ENCODE data around the gene EDIL3.

The EDIL3 gene

DNA sequence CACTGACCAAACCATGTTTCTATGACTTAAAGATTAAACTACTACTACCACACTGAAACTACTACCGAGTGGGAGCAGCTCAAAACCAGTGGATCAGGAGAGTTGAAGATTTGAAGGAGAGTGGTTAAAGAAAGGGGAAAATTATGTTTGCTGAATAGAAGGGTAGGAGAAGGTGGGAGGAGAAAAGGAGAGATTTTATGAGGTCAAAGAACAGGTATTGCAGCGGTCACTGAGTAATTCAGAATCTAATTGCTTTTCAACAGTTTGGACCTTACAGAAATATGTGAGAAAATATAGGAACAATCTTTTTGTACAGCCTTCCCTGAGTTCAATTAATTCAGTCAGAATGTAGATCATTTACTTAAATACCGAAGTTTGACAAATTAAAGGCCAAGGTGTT, 24.6 kb downstream of the EDIL3 start:
- Histone ChIP-seq H3K18ac (ENCODE audit: low read length) (no peak overlapping the region), H3K79me2 (ENCODE audit: control insufficient read depth, insufficient read depth, low read length) (no peaks in the 10 kb centered on the region), H3K4me2 (ENCODE audit: low read length) (no peak overlapping the region), H3K56ac (ENCODE audit: low read length) (no peak overlapping the region), H3K4me3 (ENCODE audit: low read length) (no peak overlapping the region), H2BK120ac (ENCODE audit: low read depth, low read length) (no peak overlapping the region), H3K36me3 (ENCODE audit: control insufficient read depth, insufficient read depth, low read length) (no peaks in the 10 kb centered on the region), H3K9ac (ENCODE audit: low read length) (no peak overlapping the region), H2AK5ac (ENCODE audit: low read length) (no peak overlapping the region), H3K4me1 (ENCODE audit: control insufficient read depth, low read depth, low read length) (no peaks in the 10 kb centered on the region), H3K27me3 (ENCODE audit: insufficient read depth, low read length, poor library complexity) (no peaks in the 10 kb centered on the region), H3K4ac (ENCODE audit: low read depth, low read length) (no peak overlapping the region), H2BK5ac (ENCODE audit: low read length) (no peak overlapping the region), H4K5ac (ENCODE audit: low read length) (no peak overlapping the region), H3K27ac (ENCODE audit: low read depth, low read length) (no peak overlapping the region), H2BK15ac (replicated peaks; ENCODE audit: low read depth) (no peak overlapping the region), H3K79me1 (ENCODE audit: low read length) (no peaks in the 10 kb centered on the region), H3K23ac (ENCODE audit: low read length) (no peak overlapping the region), H4K8ac (ENCODE audit: low read depth, low read length) (no peak overlapping the region)
- DNase-seq, result no peak
- no CpG with 5 or more reads among the region's 3 CpGs for WGBS (ENCODE audit: extremely low coverage, insufficient coverage, low lambda C conversion rate)

DNA sequence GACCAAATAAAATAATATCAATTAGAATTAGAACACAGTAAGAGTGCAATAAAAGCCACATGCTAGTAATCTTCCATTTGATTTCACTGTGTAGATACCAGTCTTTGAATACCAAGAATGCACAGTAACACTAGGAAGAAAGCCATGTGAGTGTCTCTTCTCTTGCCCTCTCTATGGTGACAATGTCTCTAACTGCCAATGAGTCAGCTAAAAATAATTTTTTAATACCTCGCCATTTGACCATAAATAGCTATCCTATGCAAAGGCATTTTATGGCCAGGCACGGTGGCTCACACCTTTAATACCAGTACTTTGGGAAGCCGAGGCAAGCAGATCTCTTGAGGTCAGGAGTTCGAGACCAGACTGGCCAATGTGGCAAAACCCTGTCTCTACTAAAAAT, 30.6 kb downstream of the EDIL3 start:
- Histone ChIP-seq H3K4ac (ENCODE audit: low read depth, low read length) (no peak overlapping the region), H3K4me1 (ENCODE audit: control insufficient read depth, low read depth, low read length) (no peaks in the 10 kb centered on the region), H3K79me2 (ENCODE audit: control insufficient read depth, insufficient read depth, low read length) (no peaks in the 10 kb centered on the region), H4K5ac (ENCODE audit: low read length) (no peak overlapping the region), H2AK5ac (ENCODE audit: low read length) (no peak overlapping the region), H3K4me3 (ENCODE audit: low read length) (no peak overlapping the region), H2BK120ac (ENCODE audit: low read depth, low read length) (no peak overlapping the region), H3K9ac (ENCODE audit: low read length) (no peak overlapping the region), H4K8ac (ENCODE audit: low read depth, low read length) (no peak overlapping the region), H3K36me3 (ENCODE audit: control insufficient read depth, insufficient read depth, low read length) (no peaks in the 10 kb centered on the region), H3K23ac (ENCODE audit: low read length) (no peak overlapping the region), H3K27me3 (ENCODE audit: insufficient read depth, low read length, poor library complexity) (no peaks in the 10 kb centered on the region), H3K79me1 (ENCODE audit: low read length) (no peaks in the 10 kb centered on the region), H2BK5ac (ENCODE audit: low read length) (no peak overlapping the region), H3K27ac (ENCODE audit: low read depth, low read length) (no peak overlapping the region), H2BK15ac (replicated peaks; ENCODE audit: low read depth) (no peak overlapping the region), H3K4me2 (ENCODE audit: low read length) (no peak overlapping the region), H3K18ac (ENCODE audit: low read length) (no peak overlapping the region), H3K56ac (ENCODE audit: low read length) (no peak overlapping the region)
- DNase-seq, result no peak
- WGBS (ENCODE audit: extremely low coverage, insufficient coverage, low lambda C conversion rate), result no CpG with 5 or more reads among the region's 4 CpGs

DNA sequence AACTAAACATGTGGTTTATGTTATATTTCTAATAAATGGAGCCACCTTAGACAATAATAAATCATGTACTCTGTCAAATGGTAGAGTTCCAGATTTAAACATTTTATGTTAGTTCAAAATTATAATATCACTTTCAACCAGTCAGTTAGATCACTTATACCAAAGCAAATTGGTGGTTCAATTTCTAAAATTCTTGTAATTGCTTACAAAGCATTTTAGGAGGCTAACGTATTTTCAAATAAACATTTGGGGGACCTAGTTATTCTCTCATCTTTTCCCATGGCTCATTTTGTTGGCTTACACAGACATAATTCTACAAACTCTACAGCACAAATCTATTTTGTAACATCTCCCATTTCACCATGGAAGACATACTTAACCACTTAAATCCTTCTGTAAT, 39.9 kb downstream of the EDIL3 start:
- no peak overlapping the region for H3K27ac ChIP-seq (ENCODE audit: low read depth, low read length)
- H2BK120ac ChIP-seq (ENCODE audit: low read depth, low read length), result no peak overlapping the region
- H3K36me3 ChIP-seq (ENCODE audit: control insufficient read depth, insufficient read depth, low read length), result no peaks in the 10 kb centered on the region
- H3K27me3 ChIP-seq (ENCODE audit: insufficient read depth, low read length, poor library complexity), result no peaks in the 10 kb centered on the region
- no peaks in the 10 kb centered on the region for H3K4me1 ChIP-seq (ENCODE audit: control insufficient read depth, low read depth, low read length)
- no peak overlapping the region for H3K4me2 ChIP-seq (ENCODE audit: low read length)
- no peaks in the 10 kb centered on the region for H3K79me1 ChIP-seq (ENCODE audit: low read length)
- no peak overlapping the region for H3K9ac ChIP-seq (ENCODE audit: low read length)
- no peak overlapping the region for H4K8ac ChIP-seq (ENCODE audit: low read depth, low read length)
- no CpG with 5 or more reads among the region's 1 CpG for WGBS (ENCODE audit: extremely low coverage, insufficient coverage, low lambda C conversion rate)
- no peak overlapping the region for H2BK15ac ChIP-seq (replicated peaks; ENCODE audit: low read depth)
- H3K4me3 ChIP-seq (ENCODE audit: low read length), result no peak overlapping the region
- H2BK5ac ChIP-seq (ENCODE audit: low read length), result no peak overlapping the region
- DNase-seq, result no peak
- H3K79me2 ChIP-seq (ENCODE audit: control insufficient read depth, insufficient read depth, low read length), result no peaks in the 10 kb centered on the region
- H2AK5ac ChIP-seq (ENCODE audit: low read length), result no peak overlapping the region
- no peak overlapping the region for H4K5ac ChIP-seq (ENCODE audit: low read length)
- no peak overlapping the region for H3K18ac ChIP-seq (ENCODE audit: low read length)
- H3K4ac ChIP-seq (ENCODE audit: low read depth, low read length), result no peak overlapping the region
- no peak overlapping the region for H3K23ac ChIP-seq (ENCODE audit: low read length)
- no peak overlapping the region for H3K56ac ChIP-seq (ENCODE audit: low read length)

- H3K27me3 ChIP-seq (ENCODE audit: insufficient read depth, low read length, poor library complexity), result no peaks in the 10 kb centered on the region
- H3K79me2 ChIP-seq (ENCODE audit: control insufficient read depth, insufficient read depth, low read length), result no peaks in the 10 kb centered on the region
These were observed 41.5 kb downstream of the EDIL3 start for GRCh38 chr5:84343171-84343570.

DNA sequence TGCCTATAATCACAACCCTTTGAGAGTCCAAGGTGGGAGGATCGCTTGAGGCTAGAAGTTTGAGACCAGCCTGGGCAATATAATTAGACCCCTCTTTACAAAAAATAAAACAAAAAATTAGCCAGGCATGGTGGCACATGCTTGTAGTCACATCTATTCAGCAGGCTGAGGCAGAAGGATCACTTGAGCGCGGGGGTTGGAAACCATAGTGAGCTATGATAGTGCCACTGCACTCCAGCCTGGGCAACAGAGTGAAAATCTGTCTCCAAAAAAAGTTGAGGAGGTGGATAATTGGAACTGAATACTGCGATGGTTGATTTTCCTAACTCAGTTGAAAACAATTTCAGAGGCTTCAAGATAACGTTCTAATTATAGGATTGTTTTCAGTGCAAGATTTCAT, 52.6 kb downstream of the EDIL3 start:
- Histone ChIP-seq H3K4ac (ENCODE audit: low read depth, low read length) (no peak overlapping the region), H3K4me3 (ENCODE audit: low read length) (no peak overlapping the region), H3K4me2 (ENCODE audit: low read length) (no peak overlapping the region), H3K9ac (ENCODE audit: low read length) (no peak overlapping the region), H3K23ac (ENCODE audit: low read length) (no peak overlapping the region), H3K4me1 (ENCODE audit: control insufficient read depth, low read depth, low read length) (no peaks in the 10 kb centered on the region), H3K79me2 (ENCODE audit: control insufficient read depth, insufficient read depth, low read length) (no peaks in the 10 kb centered on the region), H4K5ac (ENCODE audit: low read length) (no peak overlapping the region), H2AK5ac (ENCODE audit: low read length) (no peak overlapping the region), H3K56ac (ENCODE audit: low read length) (no peak overlapping the region), H2BK120ac (ENCODE audit: low read depth, low read length) (no peak overlapping the region), H3K36me3 (ENCODE audit: control insufficient read depth, insufficient read depth, low read length) (no peaks in the 10 kb centered on the region), H3K27me3 (ENCODE audit: insufficient read depth, low read length, poor library complexity) (no peaks in the 10 kb centered on the region), H2BK15ac (replicated peaks; ENCODE audit: low read depth) (no peak overlapping the region), H4K8ac (ENCODE audit: low read depth, low read length) (no peak overlapping the region), H3K18ac (ENCODE audit: low read length) (no peak overlapping the region), H2BK5ac (ENCODE audit: low read length) (no peak overlapping the region), H3K79me1 (ENCODE audit: low read length) (no peaks in the 10 kb centered on the region), H3K27ac (ENCODE audit: low read depth, low read length) (no peak overlapping the region)
- WGBS (ENCODE audit: extremely low coverage, insufficient coverage, low lambda C conversion rate), result no CpG with 5 or more reads among the region's 5 CpGs
- no peak for DNase-seq

More at GRCh38 chr5:84343171-84343570, 41.5 kb downstream of the EDIL3 start:
- no peak overlapping the region for H4K5ac ChIP-seq (ENCODE audit: low read length)
- H3K9ac ChIP-seq (ENCODE audit: low read length), result no peak overlapping the region
- no peak overlapping the region for H2BK15ac ChIP-seq (replicated peaks; ENCODE audit: low read depth)
- H3K4me2 ChIP-seq (ENCODE audit: low read length), result no peak overlapping the region
- no peak overlapping the region for H3K18ac ChIP-seq (ENCODE audit: low read length)
- no peak overlapping the region for H2AK5ac ChIP-seq (ENCODE audit: low read length)
- H3K36me3 ChIP-seq (ENCODE audit: control insufficient read depth, insufficient read depth, low read length), result no peaks in the 10 kb centered on the region
- H3K4ac ChIP-seq (ENCODE audit: low read depth, low read length), result no peak overlapping the region
- H4K8ac ChIP-seq (ENCODE audit: low read depth, low read length), result no peak overlapping the region
- no peak overlapping the region for H3K23ac ChIP-seq (ENCODE audit: low read length)
- DNase-seq, result no peak
- H3K79me1 ChIP-seq (ENCODE audit: low read length), result no peaks in the 10 kb centered on the region
- no peak overlapping the region for H3K56ac ChIP-seq (ENCODE audit: low read length)
- H2BK5ac ChIP-seq (ENCODE audit: low read length), result no peak overlapping the region
- H2BK120ac ChIP-seq (ENCODE audit: low read depth, low read length), result no peak overlapping the region
- no peaks in the 10 kb centered on the region for H3K4me1 ChIP-seq (ENCODE audit: control insufficient read depth, low read depth, low read length)
- H3K27ac ChIP-seq (ENCODE audit: low read depth, low read length), result no peak overlapping the region
- no peak overlapping the region for H3K4me3 ChIP-seq (ENCODE audit: low read length)

DNA sequence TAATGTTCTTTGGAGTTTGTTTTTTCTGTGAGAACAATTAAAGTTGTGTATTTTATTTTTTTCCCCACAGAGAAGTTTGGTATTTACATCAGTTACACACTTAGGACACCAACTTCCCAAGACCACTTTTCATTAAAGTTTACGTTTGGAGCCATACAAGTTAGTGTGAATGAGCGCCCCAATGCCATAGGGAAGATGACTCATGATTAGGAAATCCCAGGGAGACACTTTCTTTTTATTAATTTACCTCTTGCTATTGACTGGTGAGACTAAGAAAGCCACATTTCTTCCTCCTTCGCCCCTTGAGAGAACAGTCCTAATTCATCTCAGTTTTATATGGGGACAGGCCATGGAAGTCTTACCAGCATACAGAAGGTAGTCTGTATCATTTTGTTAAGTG, 57.1 kb downstream of the EDIL3 start:
- Histone ChIP-seq H3K9ac (ENCODE audit: low read length) (no peak overlapping the region), H3K27me3 (ENCODE audit: insufficient read depth, low read length, poor library complexity) (no peaks in the 10 kb centered on the region), H2BK15ac (replicated peaks; ENCODE audit: low read depth) (no peak overlapping the region), H2BK5ac (ENCODE audit: low read length) (no peak overlapping the region), H3K4ac (ENCODE audit: low read depth, low read length) (no peak overlapping the region), H3K18ac (ENCODE audit: low read length) (no peak overlapping the region), H3K56ac (ENCODE audit: low read length) (no peak overlapping the region), H4K5ac (ENCODE audit: low read length) (no peak overlapping the region), H4K8ac (ENCODE audit: low read depth, low read length) (no peak overlapping the region), H3K79me1 (ENCODE audit: low read length) (no peaks in the 10 kb centered on the region), H3K36me3 (ENCODE audit: control insufficient read depth, insufficient read depth, low read length) (no peaks in the 10 kb centered on the region), H2AK5ac (ENCODE audit: low read length) (no peak overlapping the region), H3K23ac (ENCODE audit: low read length) (no peak overlapping the region), H3K27ac (ENCODE audit: low read depth, low read length) (no peak overlapping the region), H2BK120ac (ENCODE audit: low read depth, low read length) (no peak overlapping the region), H3K79me2 (ENCODE audit: control insufficient read depth, insufficient read depth, low read length) (no peaks in the 10 kb centered on the region), H3K4me1 (ENCODE audit: control insufficient read depth, low read depth, low read length) (no peaks in the 10 kb centered on the region), H3K4me3 (ENCODE audit: low read length) (no peak overlapping the region), H3K4me2 (ENCODE audit: low read length) (no peak overlapping the region)
- WGBS (ENCODE audit: extremely low coverage, insufficient coverage, low lambda C conversion rate), result no CpG with 5 or more reads among the region's 3 CpGs
- no peak for DNase-seq

Measured in mesendoderm (in vitro differentiated cells).